ENCODE data around the gene KIF1A.

DNA sequence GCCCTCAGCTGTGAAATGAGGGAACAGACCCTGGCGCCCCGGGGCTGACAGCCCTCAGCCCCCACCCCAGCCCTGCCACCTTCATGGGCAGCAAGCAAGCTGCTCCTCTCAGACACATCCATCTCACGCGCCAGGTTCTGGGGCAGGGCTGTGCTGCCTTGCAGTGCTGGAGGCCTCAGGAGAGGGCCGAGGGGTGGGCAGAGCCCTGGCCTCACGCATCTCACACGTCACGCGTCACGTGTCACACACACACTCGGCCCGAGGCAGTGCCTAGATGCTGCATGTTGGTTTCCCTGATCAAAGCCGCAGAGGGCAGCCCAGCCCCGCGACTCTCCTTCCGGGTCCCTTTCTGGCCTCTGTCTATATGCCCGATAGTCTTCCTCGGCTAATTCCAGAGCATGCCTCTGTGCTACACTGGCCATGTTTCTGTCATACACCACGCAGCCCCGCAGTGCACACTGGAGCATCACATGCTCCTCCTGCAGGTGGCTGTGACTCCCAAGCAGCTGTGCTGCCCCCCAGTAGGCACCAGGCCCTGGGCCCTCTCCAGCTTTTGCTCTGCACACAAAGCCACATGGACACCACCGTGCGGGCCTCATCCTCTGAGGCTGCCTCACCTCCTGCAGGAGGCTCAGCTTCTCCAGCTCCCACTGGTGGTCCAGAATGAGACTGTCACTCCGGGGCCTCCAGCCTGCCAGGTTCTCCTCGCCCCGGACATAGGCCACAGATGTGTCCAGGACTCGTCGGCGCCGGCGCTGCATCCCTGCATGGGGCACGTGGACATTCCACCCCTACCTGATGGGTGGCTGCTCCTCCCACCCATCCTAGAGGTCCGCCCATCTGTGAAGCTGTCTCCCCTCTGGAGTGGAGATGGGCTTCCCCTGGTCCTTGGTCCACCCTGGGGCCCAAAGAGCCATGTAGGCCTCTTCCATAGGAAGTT is 97.0 kb downstream of the KIF1A start:
- TF ChIP-seq, protein P1, sequence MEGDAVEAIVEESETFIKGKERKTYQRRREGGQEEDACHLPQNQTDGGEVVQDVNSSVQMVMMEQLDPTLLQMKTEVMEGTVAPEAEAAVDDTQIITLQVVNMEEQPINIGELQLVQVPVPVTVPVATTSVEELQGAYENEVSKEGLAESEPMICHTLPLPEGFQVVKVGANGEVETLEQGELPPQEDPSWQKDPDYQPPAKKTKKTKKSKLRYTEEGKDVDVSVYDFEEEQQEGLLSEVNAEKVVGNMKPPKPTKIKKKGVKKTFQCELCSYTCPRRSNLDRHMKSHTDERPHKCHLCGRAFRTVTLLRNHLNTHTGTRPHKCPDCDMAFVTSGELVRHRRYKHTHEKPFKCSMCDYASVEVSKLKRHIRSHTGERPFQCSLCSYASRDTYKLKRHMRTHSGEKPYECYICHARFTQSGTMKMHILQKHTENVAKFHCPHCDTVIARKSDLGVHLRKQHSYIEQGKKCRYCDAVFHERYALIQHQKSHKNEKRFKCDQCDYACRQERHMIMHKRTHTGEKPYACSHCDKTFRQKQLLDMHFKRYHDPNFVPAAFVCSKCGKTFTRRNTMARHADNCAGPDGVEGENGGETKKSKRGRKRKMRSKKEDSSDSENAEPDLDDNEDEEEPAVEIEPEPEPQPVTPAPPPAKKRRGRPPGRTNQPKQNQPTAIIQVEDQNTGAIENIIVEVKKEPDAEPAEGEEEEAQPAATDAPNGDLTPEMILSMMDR (IDR thresholded peaks at IDR 0.05; ENCODE audit: poor library complexity), result no peak
- no peak for TF ChIP-seq EZH2 (IDR thresholded peaks at IDR 0.05; ENCODE audit: borderline replicate concordance)

Measured in hepatocyte (in vitro differentiated cells).